Activated naive CD8-positive, alpha-beta T cell treated with anti-CD3 and anti-CD28 coated beads for 36 hours (primary cell): ENCODE measurements around the gene CHERP. TPM values are rescaled to one million over a fixed set of nuclear protein-coding genes. Genes with fewer than 3 reads are reported as not detected.
A peak's percentile ranks its signal among the peaks of the same experiment; 100 is the strongest.
"Not testable (repeated sequence)": the region's sequence is repeated elsewhere in the genome, so short reads cannot be mapped to it uniquely, and the experiment has no call there.

Experiments
- DNase-seq: peaks from one replicate; pipeline ENCODE4 v3.0.0; 2021
- H3K27ac Mint-ChIP-seq: one replicate; pipeline ENCODE4 v1.8.0; 2022; ENCODE audit warnings: mild to moderate bottlenecking, moderate library complexity, mixed read lengths
- H3K27me3 Mint-ChIP-seq: one replicate; pipeline ENCODE4 v1.8.0; 2022; ENCODE audit warnings: mild to moderate bottlenecking, mixed read lengths
- H3K36me3 Mint-ChIP-seq: one replicate; pipeline ENCODE4 v1.8.0; 2021; ENCODE audit warnings: mild to moderate bottlenecking, mixed read lengths
- H3K4me1 Mint-ChIP-seq: one replicate; pipeline ENCODE4 v1.8.0; 2021; ENCODE audit warnings: mixed read lengths
- H3K4me3 Mint-ChIP-seq: one replicate; pipeline ENCODE4 v1.8.0; 2022; ENCODE audit warnings: mild to moderate bottlenecking, moderate library complexity, mixed read lengths
- H3K9me3 Mint-ChIP-seq: one replicate; pipeline ENCODE4 v1.8.0; 2022; ENCODE audit warnings: mixed read lengths
- total RNA-seq, 2 experiments: library from RNA; stranded (reverse); gene quantifications; one replicate each; pipeline ENCODE4 v1.2.3, GENCODE V29; 2021

Gene CHERP
- total RNA-seq, 2 experiments from 2014 or later = 82.3 to 93.7 TPM

- Mint-ChIP-seq H3K36me3 (peaks cover 42% of the 10 kb centered on the region), H3K4me3 (no peak overlapping the region), H3K27ac (peak overlapping the region; percentile 93), H3K27me3 (no peaks in the 10 kb centered on the region), H3K9me3 (no peaks in the 10 kb centered on the region), H3K4me1 (peaks cover 27% of the 10 kb centered on the region)
- no peak for DNase-seq
Observed at GRCh38 chr19:16566702-16567101, 24.5 kb upstream of the CHERP start.

- H3K27me3 Mint-ChIP-seq = no peaks in the 10 kb centered on the region
- no peaks in the 10 kb centered on the region for H3K9me3 Mint-ChIP-seq
- H3K36me3 Mint-ChIP-seq = peaks cover 40% of the 10 kb centered on the region
- DNase-seq = peak; percentile 46
- peak overlapping the region; percentile 93 for H3K27ac Mint-ChIP-seq
- H3K4me3 Mint-ChIP-seq = peak overlapping the region; percentile 52
- H3K4me1 Mint-ChIP-seq = peaks cover 26% of the 10 kb centered on the region
Observed at GRCh38 chr19:16566161-16566560, 23.9 kb upstream of the CHERP start.

- Mint-ChIP-seq H3K27ac (no peak overlapping the region), H3K9me3 (no peaks in the 10 kb centered on the region), H3K4me1 (peaks cover 21% of the 10 kb centered on the region), H3K4me3 (no peak overlapping the region), H3K27me3 (no peaks in the 10 kb centered on the region), H3K36me3 (peaks cover 42% of the 10 kb centered on the region)
- DNase-seq = no peak
Observed at GRCh38 chr19:16564842-16565241, 22.6 kb upstream of the CHERP start.

GRCh38 chr19:16562608-16563025, 20.4 kb upstream of the CHERP start:
- Mint-ChIP-seq H3K27ac (no peak overlapping the region), H3K4me1 (peaks cover 14% of the 10 kb centered on the region), H3K27me3 (no peaks in the 10 kb centered on the region), H3K36me3 (peaks cover 33% of the 10 kb centered on the region), H3K4me3 (no peak overlapping the region), H3K9me3 (no peaks in the 10 kb centered on the region)
- DNase-seq = no peak

- Mint-ChIP-seq H3K9me3 (no peaks in the 10 kb centered on the region), H3K4me1 (peaks cover 8% of the 10 kb centered on the region), H3K27me3 (no peaks in the 10 kb centered on the region), H3K27ac (no peak overlapping the region), H3K4me3 (no peak overlapping the region), H3K36me3 (peaks cover 35% of the 10 kb centered on the region)
- no peak for DNase-seq
Observed at GRCh38 chr19:16561382-16561781, 19.1 kb upstream of the CHERP start.

GRCh38 chr19:16559780-16560276, 17.6 kb upstream of the CHERP start:
- Mint-ChIP-seq H3K4me3 (no peak overlapping the region), H3K27me3 (no peaks in the 10 kb centered on the region), H3K27ac (no peak overlapping the region), H3K4me1 (peaks cover under 1% of the 10 kb centered on the region), H3K36me3 (peaks cover 29% of the 10 kb centered on the region), H3K9me3 (no peaks in the 10 kb centered on the region)
- no peak for DNase-seq

- no peaks in the 10 kb centered on the region for H3K9me3 Mint-ChIP-seq
- H3K4me1 Mint-ChIP-seq = peaks cover 4% of the 10 kb centered on the region
- no peak overlapping the region for H3K4me3 Mint-ChIP-seq
- H3K27ac Mint-ChIP-seq = no peak overlapping the region
- no peaks in the 10 kb centered on the region for H3K27me3 Mint-ChIP-seq
- peaks cover 25% of the 10 kb centered on the region for H3K36me3 Mint-ChIP-seq
- DNase-seq = no peak
Observed at GRCh38 chr19:16554776-16555175, 12.5 kb upstream of the CHERP start.

GRCh38 chr19:16551902-16552301, 9.7 kb upstream of the CHERP start:
- not testable (repeated sequence) for H3K27me3 Mint-ChIP-seq, DNase-seq, H3K4me1 Mint-ChIP-seq, H3K4me3 Mint-ChIP-seq, H3K9me3 Mint-ChIP-seq, H3K27ac Mint-ChIP-seq
- H3K36me3 Mint-ChIP-seq = peaks cover 15% of the 10 kb centered on the region

- Mint-ChIP-seq H3K27ac (no peak overlapping the region), H3K27me3 (no peaks in the 10 kb centered on the region), H3K9me3 (no peaks in the 10 kb centered on the region), H3K4me1 (peaks cover 15% of the 10 kb centered on the region), H3K4me3 (no peak overlapping the region), H3K36me3 (peaks cover 9% of the 10 kb centered on the region)
- no peak for DNase-seq
Observed at GRCh38 chr19:16548956-16549355, 6.7 kb upstream of the CHERP start.

- no peaks in the 10 kb centered on the region for H3K9me3 Mint-ChIP-seq
- peaks cover 27% of the 10 kb centered on the region for H3K4me1 Mint-ChIP-seq
- no peak overlapping the region for H3K27ac Mint-ChIP-seq
- DNase-seq = no peak
- H3K27me3 Mint-ChIP-seq = no peaks in the 10 kb centered on the region
- peaks cover 27% of the 10 kb centered on the region for H3K36me3 Mint-ChIP-seq
- peak overlapping the region; percentile 34 for H3K4me3 Mint-ChIP-seq
Observed at GRCh38 chr19:16544473-16545231, 2.4 kb upstream of the CHERP start.

GRCh38 chr19:16543734-16544133, 1.5 kb upstream of the CHERP start:
- peaks cover 33% of the 10 kb centered on the region for H3K36me3 Mint-ChIP-seq
- H3K27me3 Mint-ChIP-seq, H3K9me3 Mint-ChIP-seq, DNase-seq: not testable (repeated sequence)
- peaks cover 33% of the 10 kb centered on the region for H3K4me1 Mint-ChIP-seq
- H3K27ac Mint-ChIP-seq = peak overlapping the region; percentile 94
- peak overlapping the region; percentile 96 for H3K4me3 Mint-ChIP-seq

GRCh38 chr19:16542910-16543472, 754 bp upstream of the CHERP start:
- peak overlapping the region; percentile 94 for H3K27ac Mint-ChIP-seq
- H3K27me3 Mint-ChIP-seq = no peaks in the 10 kb centered on the region
- no peaks in the 10 kb centered on the region for H3K9me3 Mint-ChIP-seq
- H3K4me3 Mint-ChIP-seq = peak overlapping the region; percentile 96
- peaks cover 41% of the 10 kb centered on the region for H3K4me1 Mint-ChIP-seq
- DNase-seq = no peak
- peaks cover 41% of the 10 kb centered on the region for H3K36me3 Mint-ChIP-seq

- H3K27me3 Mint-ChIP-seq = no peaks in the 10 kb centered on the region
- peak overlapping the region; percentile 96 for H3K4me3 Mint-ChIP-seq
- H3K4me1 Mint-ChIP-seq = peaks cover 46% of the 10 kb centered on the region
- no peaks in the 10 kb centered on the region for H3K9me3 Mint-ChIP-seq
- H3K27ac Mint-ChIP-seq = peak overlapping the region; percentile 76
- DNase-seq = no peak
- H3K36me3 Mint-ChIP-seq = peaks cover 43% of the 10 kb centered on the region
Observed at GRCh38 chr19:16541526-16542044, 652 bp downstream of the CHERP start.

- no peaks in the 10 kb centered on the region for H3K9me3 Mint-ChIP-seq
- H3K36me3 Mint-ChIP-seq = peaks cover 45% of the 10 kb centered on the region
- peak overlapping the region; percentile 96 for H3K4me3 Mint-ChIP-seq
- H3K4me1 Mint-ChIP-seq = peaks cover 46% of the 10 kb centered on the region
- peak overlapping the region; percentile 76 for H3K27ac Mint-ChIP-seq
- no peaks in the 10 kb centered on the region for H3K27me3 Mint-ChIP-seq
- no peak for DNase-seq
Observed at GRCh38 chr19:16540948-16541347, 1.3 kb downstream of the CHERP start.

- Mint-ChIP-seq H3K4me3 (no peak overlapping the region), H3K9me3 (no peaks in the 10 kb centered on the region)
Observed at GRCh38 chr19:16537111-16537510, 5.1 kb downstream of the CHERP start.

More at GRCh38 chr19:16537111-16537510, 5.1 kb downstream of the CHERP start:
- Mint-ChIP-seq H3K27ac (no peak overlapping the region), H3K4me1 (peaks cover 29% of the 10 kb centered on the region), H3K36me3 (peaks cover 46% of the 10 kb centered on the region), H3K27me3 (no peaks in the 10 kb centered on the region)
- no peak for DNase-seq
